ENCODE results near the gene ATF4.

The ATF4 gene

GRCh38 chr22:39500101-39500500, 20.3 kb upstream of the ATF4 start:
- WGBS, 2 donors (ENCODE audit: extremely low coverage in 2 of 2, insufficient read length in 2 of 2, insufficient replicate concordance in 1 of 2), result no CpG with 5 or more reads among the region's 6 CpGs
- Histone ChIP-seq H3K9ac (ENCODE audit: low read depth, low read length, poor library complexity) (no peak overlapping the region), H3K27me3 (ENCODE audit: control insufficient read depth in 3 of 3, insufficient read depth in 3 of 3, low read depth in 1 of 3, low read length in 3 of 3) (no peaks in the 10 kb centered on the region), H3K18ac (ENCODE audit: low read length) (no peak overlapping the region), H3K4me2 (ENCODE audit: insufficient read depth, low read length, poor library complexity, severe bottlenecking) (no peak overlapping the region), H3K23ac (ENCODE audit: low read depth, low read length, poor library complexity) (no peak overlapping the region), H4K91ac (ENCODE audit: low read depth, low read length, poor library complexity) (no peak overlapping the region), H2BK15ac (ENCODE audit: low read length) (no peak overlapping the region), H3K4ac (ENCODE audit: low read length) (no peak overlapping the region), H3K79me1 (ENCODE audit: low read depth, low read length) (peaks cover 6% of the 10 kb centered on the region), H2BK120ac (ENCODE audit: low read depth, low read length) (no peak overlapping the region), H2AFZ (ENCODE audit: low read length) (no peak overlapping the region), H3K4me1 (ENCODE audit: control insufficient read depth in 2 of 2, insufficient read depth in 1 of 2, low read depth in 1 of 2, low read length in 2 of 2) (peaks cover 16 to 20% of the 10 kb centered on the region in 2 donors), H4K8ac (ENCODE audit: low read depth, low read length) (no peak overlapping the region), H2BK5ac (ENCODE audit: low read length) (no peak overlapping the region), H3K27ac (replicated peaks; ENCODE audit: low read length) (no peak overlapping the region), H3K36me3 (replicated peaks in 1 of 2; ENCODE audit: control insufficient read depth in 2 of 2, insufficient read depth in 2 of 2, low read length in 2 of 2) (peaks cover 11 to 18% of the 10 kb centered on the region in 2 donors), H2BK12ac (ENCODE audit: low read length) (no peak overlapping the region), H3K14ac (ENCODE audit: low read length) (no peak overlapping the region), H3K9me3 (replicated peaks in 1 of 2; ENCODE audit: control insufficient read depth in 2 of 2, insufficient read depth in 1 of 2, low read depth in 1 of 2, low read length in 2 of 2) (no peaks in the 10 kb centered on the region), H2AK5ac (ENCODE audit: low read depth, low read length) (no peak overlapping the region), H3K4me3 (ENCODE audit: low read length in 2 of 2) (no peak overlapping the region)
- no peak for DNase-seq (ENCODE audit: low spot score)

GRCh38 chr22:39501644-39502108, 18.7 kb upstream of the ATF4 start:
- no peak for DNase-seq (ENCODE audit: low spot score)
- peaks cover 14 to 20% of the 10 kb centered on the region in 2 donors for H3K4me1 ChIP-seq (ENCODE audit: control insufficient read depth in 2 of 2, insufficient read depth in 1 of 2, low read depth in 1 of 2, low read length in 2 of 2)
- peak overlapping the region; percentile 76 for H3K9ac ChIP-seq (ENCODE audit: low read depth, low read length, poor library complexity)
- peaks cover 21 to 33% of the 10 kb centered on the region in 2 donors for H3K36me3 ChIP-seq (replicated peaks in 1 of 2; ENCODE audit: control insufficient read depth in 2 of 2, insufficient read depth in 2 of 2, low read length in 2 of 2)
- H4K8ac ChIP-seq (ENCODE audit: low read depth, low read length), result peak overlapping the region; percentile 52
- peak overlapping the region; percentile 51 for H3K23ac ChIP-seq (ENCODE audit: low read depth, low read length, poor library complexity)
- no peaks in the 10 kb centered on the region for H3K9me3 ChIP-seq (replicated peaks in 1 of 2; ENCODE audit: control insufficient read depth in 2 of 2, insufficient read depth in 1 of 2, low read depth in 1 of 2, low read length in 2 of 2)
- H2BK12ac ChIP-seq (ENCODE audit: low read length), result peak overlapping the region; percentile 98
- H3K14ac ChIP-seq (ENCODE audit: low read length), result no peak overlapping the region
- peak overlapping the region; percentile 56 for H2BK5ac ChIP-seq (ENCODE audit: low read length)
- H3K18ac ChIP-seq (ENCODE audit: low read length), result peak overlapping the region; percentile 86
- no peak overlapping the region for H3K27ac ChIP-seq (replicated peaks; ENCODE audit: low read length)
- H2BK15ac ChIP-seq (ENCODE audit: low read length), result peak overlapping the region; percentile 83
- peak overlapping the region; percentile 85 for H3K4me2 ChIP-seq (ENCODE audit: insufficient read depth, low read length, poor library complexity, severe bottlenecking)
- H2AK5ac ChIP-seq (ENCODE audit: low read depth, low read length), result no peak overlapping the region
- no peaks in the 10 kb centered on the region for H3K27me3 ChIP-seq (ENCODE audit: control insufficient read depth in 3 of 3, insufficient read depth in 3 of 3, low read depth in 1 of 3, low read length in 3 of 3)
- H3K4me3 ChIP-seq (ENCODE audit: low read length in 2 of 2), result peak overlapping the region; percentile 81 to 95
- H2BK120ac ChIP-seq (ENCODE audit: low read depth, low read length), result no peak overlapping the region
- peaks cover 9% of the 10 kb centered on the region for H3K79me1 ChIP-seq (ENCODE audit: low read depth, low read length)
- H3K4ac ChIP-seq (ENCODE audit: low read length), result no peak overlapping the region
- H2AFZ ChIP-seq (ENCODE audit: low read length), result peak overlapping the region; percentile 88
- WGBS, 2 donors (ENCODE audit: extremely low coverage in 2 of 2, insufficient read length in 2 of 2, insufficient replicate concordance in 1 of 2), result no CpG with 5 or more reads among the region's 13 CpGs
- H4K91ac ChIP-seq (ENCODE audit: low read depth, low read length, poor library complexity), result no peak overlapping the region

- peak within 1 kb of the TSS; percentile 57 for H2AK5ac ChIP-seq (ENCODE audit: low read depth, low read length)
- peak within 1 kb of the TSS; percentile 75 for H3K23ac ChIP-seq (ENCODE audit: low read depth, low read length, poor library complexity)
- H3K14ac ChIP-seq (ENCODE audit: low read length), result no peak within 1 kb of the TSS
- H3K27me3 ChIP-seq (ENCODE audit: control insufficient read depth in 3 of 3, insufficient read depth in 3 of 3, low read depth in 1 of 3, low read length in 3 of 3), result no peaks in the 10 kb centered on the region
- peak within 1 kb of the TSS; percentile 83 for H3K27ac ChIP-seq (replicated peaks; ENCODE audit: low read length)
- no peak within 1 kb of the TSS for H3K4ac ChIP-seq (ENCODE audit: low read length)
- H2BK120ac ChIP-seq (ENCODE audit: low read depth, low read length), result no peak within 1 kb of the TSS
- H2BK12ac ChIP-seq (ENCODE audit: low read length), result peak within 1 kb of the TSS; percentile 98
- H3K9ac ChIP-seq (ENCODE audit: low read depth, low read length, poor library complexity), result peak within 1 kb of the TSS; percentile 92
- no peak within 1 kb of the TSS for H4K91ac ChIP-seq (ENCODE audit: low read depth, low read length, poor library complexity)
- H3K79me1 ChIP-seq (ENCODE audit: low read depth, low read length), result peaks cover 9% of the 10 kb centered on the region
- H3K4me1 ChIP-seq (ENCODE audit: control insufficient read depth in 2 of 2, insufficient read depth in 1 of 2, low read depth in 1 of 2, low read length in 2 of 2), result peaks cover 14 to 20% of the 10 kb centered on the region in 2 donors
- H3K4me3 ChIP-seq (ENCODE audit: low read length in 2 of 2), result peak within 1 kb of the TSS; percentile 95
- peak within 1 kb of the TSS; percentile 56 for H2BK5ac ChIP-seq (ENCODE audit: low read length)
- peak within 1 kb of the TSS; percentile 52 for H4K8ac ChIP-seq (ENCODE audit: low read depth, low read length)
- H3K36me3 ChIP-seq (replicated peaks in 1 of 2; ENCODE audit: control insufficient read depth in 2 of 2, insufficient read depth in 2 of 2, low read length in 2 of 2), result peaks cover 25 to 38% of the 10 kb centered on the region in 2 donors
- no peaks in the 10 kb centered on the region for H3K9me3 ChIP-seq (replicated peaks in 1 of 2; ENCODE audit: control insufficient read depth in 2 of 2, insufficient read depth in 1 of 2, low read depth in 1 of 2, low read length in 2 of 2)
- H2AFZ ChIP-seq (ENCODE audit: low read length), result peak within 1 kb of the TSS; percentile 88
- peak within 1 kb of the TSS; percentile 83 for H2BK15ac ChIP-seq (ENCODE audit: low read length)
- peak within 1 kb of the TSS; percentile 96 for H3K18ac ChIP-seq (ENCODE audit: low read length)
- H3K4me2 ChIP-seq (ENCODE audit: insufficient read depth, low read length, poor library complexity, severe bottlenecking), result peak within 1 kb of the TSS; percentile 85
- DNase-seq (ENCODE audit: low spot score), result peak; percentile 97
- no CpG with 5 or more reads among the region's 58 CpGs for WGBS, 2 donors (ENCODE audit: extremely low coverage in 2 of 2, insufficient read length in 2 of 2, insufficient replicate concordance in 1 of 2)
These were observed 18.1 kb upstream of the ATF4 start, which contains the start of gene MIEF1 for GRCh38 chr22:39502109-39502788. Gene MIEF1 (plus strand): TSS chr22:39502290. CDS start chr22:39511295, 9,005 bp downstream.

GRCh38 chr22:39502789-39503409, 17.5 kb upstream of the ATF4 start:
- H3K36me3 ChIP-seq (replicated peaks in 1 of 2; ENCODE audit: control insufficient read depth in 2 of 2, insufficient read depth in 2 of 2, low read length in 2 of 2), result peaks cover 25 to 45% of the 10 kb centered on the region in 2 donors
- H2BK12ac ChIP-seq (ENCODE audit: low read length), result no peak overlapping the region
- peak overlapping the region; percentile 79 for H3K4me2 ChIP-seq (ENCODE audit: insufficient read depth, low read length, poor library complexity, severe bottlenecking)
- no peak overlapping the region for H2BK5ac ChIP-seq (ENCODE audit: low read length)
- no peaks in the 10 kb centered on the region for H3K27me3 ChIP-seq (ENCODE audit: control insufficient read depth in 3 of 3, insufficient read depth in 3 of 3, low read depth in 1 of 3, low read length in 3 of 3)
- H3K18ac ChIP-seq (ENCODE audit: low read length), result no peak overlapping the region
- H3K9me3 ChIP-seq (replicated peaks in 1 of 2; ENCODE audit: control insufficient read depth in 2 of 2, insufficient read depth in 1 of 2, low read depth in 1 of 2, low read length in 2 of 2), result no peaks in the 10 kb centered on the region
- no peak for DNase-seq (ENCODE audit: low spot score)
- peaks cover 9% of the 10 kb centered on the region for H3K79me1 ChIP-seq (ENCODE audit: low read depth, low read length)
- no peak overlapping the region for H2BK120ac ChIP-seq (ENCODE audit: low read depth, low read length)
- peak overlapping the region; percentile 88 for H2AFZ ChIP-seq (ENCODE audit: low read length)
- H2BK15ac ChIP-seq (ENCODE audit: low read length), result no peak overlapping the region
- peak overlapping the region; percentile 80 for H3K9ac ChIP-seq (ENCODE audit: low read depth, low read length, poor library complexity)
- peak overlapping the region; percentile 95 for H3K4me3 ChIP-seq (ENCODE audit: low read length in 2 of 2)
- H4K8ac ChIP-seq (ENCODE audit: low read depth, low read length), result no peak overlapping the region
- H2AK5ac ChIP-seq (ENCODE audit: low read depth, low read length), result no peak overlapping the region
- H3K27ac ChIP-seq (replicated peaks; ENCODE audit: low read length), result no peak overlapping the region
- H3K4me1 ChIP-seq (ENCODE audit: control insufficient read depth in 2 of 2, insufficient read depth in 1 of 2, low read depth in 1 of 2, low read length in 2 of 2), result peaks cover 14 to 20% of the 10 kb centered on the region in 2 donors
- H3K14ac ChIP-seq (ENCODE audit: low read length), result no peak overlapping the region
- H3K23ac ChIP-seq (ENCODE audit: low read depth, low read length, poor library complexity), result peak overlapping the region; percentile 2
- WGBS, 2 donors (ENCODE audit: extremely low coverage in 2 of 2, insufficient read length in 2 of 2, insufficient replicate concordance in 1 of 2), result no CpG with 5 or more reads among the region's 18 CpGs
- H3K4ac ChIP-seq (ENCODE audit: low read length), result no peak overlapping the region
- no peak overlapping the region for H4K91ac ChIP-seq (ENCODE audit: low read depth, low read length, poor library complexity)
